Gastrocnemius medialis (tissue), 4 donors: ENCODE measurements around the gene LRMDA. TPM values are rescaled to one million over a fixed set of nuclear protein-coding genes. Genes with fewer than 3 reads are reported as not detected.

ENCODE experiments used
- ATAC-seq, 2 donors: fragments of 150-250 bp; one replicate each; pipeline ENCODE4 v1.9.1; 2016
- DNase-seq, 2 donors: peaks; one replicate each; pipeline ENCODE4 v3.0.0-alpha.2; 2019
- H3K27ac ChIP-seq, 4 donors: fragments of 200-600 bp; sonication (generic); 1 replicate in 1 of 4; 2 replicates in 3 of 4; pipeline ENCODE4 v1.5.1; 2016 to 2018; ENCODE audit warnings: mild to moderate bottlenecking in 2 of 4, moderate library complexity in 1 of 4
- H3K27me3 ChIP-seq, 3 donors: fragments of 200-600 bp; sonication (generic) in 2 of 3; 1 replicate in 1 of 3; 2 replicates in 2 of 3; pipeline versions ENCODE4 v1.5.1 to v1.6.0; 2016 to 2019; ENCODE audit warnings: mild to moderate bottlenecking in 1 of 3, moderate library complexity in 1 of 3
- H3K36me3 ChIP-seq, 2 donors: fragments of 200-600 bp; sonication (generic) in 1 of 2; one replicate each; pipeline ENCODE4 v1.5.1; 2017 to 2018
- H3K4me1 ChIP-seq, 2 donors: fragments of 200-600 bp; sonication (generic) in 1 of 2; one replicate each; pipeline ENCODE4 v1.5.1; 2016 to 2017; ENCODE audit warnings: mild to moderate bottlenecking in 2 of 2
- H3K4me3 ChIP-seq, 4 donors: fragments of 200-600 bp; sonication (generic) in 3 of 4; 1 replicate in 1 of 4; 2 replicates in 3 of 4; pipeline ENCODE4 v1.5.1; 2016 to 2019; ENCODE audit warnings: mild to moderate bottlenecking in 2 of 4
- H3K9me3 ChIP-seq, 3 donors: fragments of 200-600 bp; sonication (generic) in 2 of 3; 1 replicate in 1 of 3; 2 replicates in 2 of 3; pipeline ENCODE4 v1.5.1; 2016 to 2019
- CTCF ChIP-seq, 5 experiments: fragments of 450-650 bp in 3 of 5; fragments of 200-600 bp in 2 of 5; sonication (generic) in 2 of 5; IDR thresholded peaks in 4 of 5; conservative IDR thresholded peaks in 1 of 5; 1 replicate in 4 of 5; 2 replicates in 1 of 5; pipeline ENCODE4 v1.5.1; 2016 to 2019; ENCODE audit warnings: antibody characterized with exemption in 5 of 5, mild to moderate bottlenecking in 3 of 5, moderate library complexity in 3 of 5
- POLR2A ChIP-seq, 2 donors: fragments of 450-650 bp; IDR thresholded peaks; one replicate each; pipeline ENCODE4 v1.6.1; 2017; ENCODE audit warnings: antibody characterized with exemption in 2 of 2, mild to moderate bottlenecking in 2 of 2, moderate library complexity in 2 of 2
- in situ Hi-C, 4 donors: fragments of 200-750 bp; cut with MboI; loops; one replicate each; pipeline versions ENCODE4 v1.15.0 to v1.8.0; 2017; ENCODE audit warnings: low sequenced_read_pairs in 4 of 4
- intact Hi-C: fragments of 100-400 bp; cut with DNase I; formaldehyde crosslinking; loops from one replicate; pipeline ENCODE4 v1.15.1; 2023; ENCODE audit warnings: low total_unique reads
- total RNA-seq, 4 donors: library from RNA; depleted of rRNA; stranded (reverse); fragments of >200 nt; gene quantifications; one replicate each; pipeline versions ENCODE4 v1.1.0 to v1.2.3, GENCODE V29; 2016

LRMDA gene
- total RNA-seq, 4 donors from 2014 or later: 0.80 to 4.5 (median 1.4) TPM

GRCh38 chr10:75672111-75672671 is 240.8 kb downstream of the LRMDA start:
- H3K36me3 ChIP-seq: no peaks in the 10 kb centered on the region
- no peaks in the 10 kb centered on the region for H3K9me3 ChIP-seq
- H3K27ac ChIP-seq: no peak overlapping the region
- in situ Hi-C loops: no loop called here
- H3K4me1 ChIP-seq: no peaks in the 10 kb centered on the region
- no peaks in the 10 kb centered on the region for H3K27me3 ChIP-seq
- DNase-seq (no peak), ATAC-seq (no peak)
- TF ChIP-seq CTCF (IDR thresholded peaks at IDR 0.05 in 4 of 5, conservative IDR thresholded peaks at IDR 0.05 in 1 of 5) (no peak), POLR2A (IDR thresholded peaks at IDR 0.05) (no peak)
- no peak overlapping the region for H3K4me3 ChIP-seq
- intact Hi-C loops: no loop called here

GRCh38 chr10:75672842-75673241 is 241.4 kb downstream of the LRMDA start:
- no peaks in the 10 kb centered on the region for H3K27me3 ChIP-seq
- no peak for DNase-seq

GRCh38 chr10:75677541-75677940 is 246.1 kb downstream of the LRMDA start:
- intact Hi-C loops: no loop called here
- DNase-seq (no peak), ATAC-seq (no peak)
- Histone ChIP-seq H3K4me3 (no peak overlapping the region), H3K9me3 (no peaks in the 10 kb centered on the region), H3K27ac (no peak overlapping the region), H3K27me3 (no peaks in the 10 kb centered on the region), H3K4me1 (no peaks in the 10 kb centered on the region), H3K36me3 (no peaks in the 10 kb centered on the region)
- TF ChIP-seq POLR2A (IDR thresholded peaks at IDR 0.05) (no peak), CTCF (IDR thresholded peaks at IDR 0.05 in 4 of 5, conservative IDR thresholded peaks at IDR 0.05 in 1 of 5) (no peak)
- in situ Hi-C loops: no loop called here

More at GRCh38 chr10:75672842-75673241, 241.4 kb downstream of the LRMDA start:
- intact Hi-C loops: no loop called here
- Histone ChIP-seq H3K27ac (no peak overlapping the region), H3K9me3 (no peaks in the 10 kb centered on the region), H3K4me1 (no peaks in the 10 kb centered on the region), H3K36me3 (no peaks in the 10 kb centered on the region), H3K4me3 (no peak overlapping the region)
- no peak for ATAC-seq
- TF ChIP-seq CTCF (IDR thresholded peaks at IDR 0.05 in 4 of 5, conservative IDR thresholded peaks at IDR 0.05 in 1 of 5): no peak
- no peak for TF ChIP-seq POLR2A (IDR thresholded peaks at IDR 0.05)
- in situ Hi-C loops: no loop called here

- no peaks in the 10 kb centered on the region for H3K4me1 ChIP-seq
- in situ Hi-C loops (no loop called here), intact Hi-C loops (no loop called here)
- H3K9me3 ChIP-seq: no peaks in the 10 kb centered on the region
- DNase-seq (no peak), ATAC-seq (no peak)
- no peak overlapping the region for H3K27ac ChIP-seq
- H3K36me3 ChIP-seq: no peaks in the 10 kb centered on the region
- no peaks in the 10 kb centered on the region for H3K27me3 ChIP-seq
- TF ChIP-seq CTCF (IDR thresholded peaks at IDR 0.05 in 4 of 5, conservative IDR thresholded peaks at IDR 0.05 in 1 of 5) (no peak), POLR2A (IDR thresholded peaks at IDR 0.05) (no peak)
- no peak overlapping the region for H3K4me3 ChIP-seq
Observed at GRCh38 chr10:75678527-75678926, 247.1 kb downstream of the LRMDA start.

- intact Hi-C loops: no loop called here
Observed at GRCh38 chr10:75679536-75679935, 248.1 kb downstream of the LRMDA start.

More at GRCh38 chr10:75679536-75679935, 248.1 kb downstream of the LRMDA start:
- no peak for TF ChIP-seq CTCF (IDR thresholded peaks at IDR 0.05 in 4 of 5, conservative IDR thresholded peaks at IDR 0.05 in 1 of 5)
- TF ChIP-seq POLR2A (IDR thresholded peaks at IDR 0.05): no peak
- no peak for ATAC-seq
- no peaks in the 10 kb centered on the region for H3K4me1 ChIP-seq
- no peaks in the 10 kb centered on the region for H3K27me3 ChIP-seq
- no peaks in the 10 kb centered on the region for H3K9me3 ChIP-seq
- no peak for DNase-seq
- no peak overlapping the region for H3K4me3 ChIP-seq
- H3K36me3 ChIP-seq: no peaks in the 10 kb centered on the region
- no peak overlapping the region for H3K27ac ChIP-seq
- in situ Hi-C loops: no loop called here
